Activated CD4-positive, alpha-beta T cell treated with anti-CD3 and anti-CD28 coated beads for 4 hours (primary cell): ENCODE data around the gene GPC5.
"Not testable (repeated sequence)": the region's sequence is repeated elsewhere in the genome, so short reads cannot be mapped to it uniquely, and the experiment has no call there.

Experiments used
- DNase-seq, 2 donors: peaks; one replicate each; pipeline ENCODE4 v3.0.0-alpha.2; 2020

GPC5 gene

DNA sequence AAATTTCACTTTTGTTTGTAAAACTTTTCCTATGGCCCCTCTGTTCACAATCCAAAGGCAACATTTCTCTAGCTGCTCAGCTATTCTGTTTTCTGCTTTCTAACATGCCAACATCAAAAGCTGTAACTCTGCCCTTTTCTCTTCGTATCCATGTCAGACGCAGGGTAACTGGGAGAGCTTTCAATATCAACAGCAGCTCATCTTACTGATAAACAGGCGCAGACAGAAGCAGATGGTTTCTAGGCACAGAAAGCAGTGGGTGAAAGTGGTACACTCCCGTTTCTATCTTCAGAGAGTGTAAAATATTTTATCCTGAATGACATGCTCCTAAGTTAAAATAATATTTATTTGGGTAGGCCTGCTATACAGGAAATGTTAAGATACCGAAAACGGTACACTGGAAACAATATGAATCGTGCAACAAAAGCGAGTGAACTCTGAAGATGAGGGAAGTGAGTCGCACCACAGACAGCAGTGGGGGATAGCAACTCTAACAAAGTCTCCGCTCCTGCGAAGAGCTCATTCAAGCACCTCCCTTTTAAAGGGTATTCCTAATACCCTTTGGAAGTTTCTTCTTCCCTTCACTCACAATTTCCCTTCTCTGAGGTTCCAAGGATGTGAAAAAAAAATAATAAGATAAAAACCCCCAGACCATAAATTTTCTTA is 798.3 kb downstream of the GPC5 start:
- DNase-seq: no peak

DNA sequence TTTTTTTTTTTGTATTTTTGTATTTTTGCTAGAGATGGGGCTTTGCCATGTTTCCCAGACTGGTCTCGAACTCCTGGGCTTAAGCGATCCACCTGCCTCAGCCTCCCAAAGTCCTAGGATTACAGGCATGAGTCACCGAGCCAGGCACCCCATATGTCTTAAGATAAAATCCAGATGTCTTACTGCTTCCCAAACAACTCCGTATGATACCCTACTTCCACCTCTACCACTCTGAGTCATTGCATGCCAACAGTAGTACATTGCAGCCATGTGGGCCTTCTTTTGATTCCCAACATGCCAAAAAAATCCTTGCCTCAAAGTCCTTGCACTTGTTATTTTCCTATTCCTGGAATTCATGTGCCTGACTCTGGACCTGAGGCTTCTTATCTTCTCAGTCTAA is 799.2 kb downstream of the GPC5 start:
- DNase-seq: no peak

DNA sequence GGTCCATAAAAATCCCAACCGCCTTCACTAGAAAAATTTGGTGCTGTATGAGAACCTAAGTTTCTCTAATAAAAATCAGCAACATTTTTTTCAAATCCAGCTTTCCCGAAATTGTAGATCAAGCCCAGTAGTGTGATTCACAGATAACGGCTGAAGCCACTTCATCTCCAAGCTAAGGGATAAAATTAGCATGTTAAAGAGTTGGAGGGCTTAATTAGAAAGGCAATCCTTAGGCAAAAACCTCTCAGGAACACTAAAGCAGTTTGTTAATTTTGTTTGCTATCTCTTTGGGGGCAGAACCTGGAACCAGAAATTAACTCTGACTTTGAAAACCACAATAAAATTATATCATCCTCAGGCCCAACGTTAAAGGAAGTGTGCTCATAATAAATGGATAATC is 820.2 kb downstream of the GPC5 start:
- DNase-seq: no peak

DNA sequence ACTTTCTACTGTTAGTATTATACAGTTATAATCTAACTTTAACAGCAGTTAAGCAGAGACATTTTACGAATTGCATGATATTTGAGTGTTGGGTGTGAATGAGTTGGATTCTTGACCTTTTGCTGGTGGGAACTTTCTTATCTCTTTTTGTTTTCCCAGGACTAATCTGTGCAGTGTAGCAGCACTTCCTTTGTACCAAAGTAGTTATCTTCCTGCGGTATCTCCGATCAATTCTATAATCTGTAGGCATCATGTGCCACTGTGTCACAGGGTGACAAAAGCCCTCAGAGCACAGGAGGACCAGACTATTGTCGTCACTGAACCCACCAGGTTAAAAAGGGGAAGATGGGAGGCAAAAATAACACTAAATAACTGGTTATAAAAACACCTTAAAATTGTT is 823.5 kb downstream of the GPC5 start:
- no peak for DNase-seq

DNA sequence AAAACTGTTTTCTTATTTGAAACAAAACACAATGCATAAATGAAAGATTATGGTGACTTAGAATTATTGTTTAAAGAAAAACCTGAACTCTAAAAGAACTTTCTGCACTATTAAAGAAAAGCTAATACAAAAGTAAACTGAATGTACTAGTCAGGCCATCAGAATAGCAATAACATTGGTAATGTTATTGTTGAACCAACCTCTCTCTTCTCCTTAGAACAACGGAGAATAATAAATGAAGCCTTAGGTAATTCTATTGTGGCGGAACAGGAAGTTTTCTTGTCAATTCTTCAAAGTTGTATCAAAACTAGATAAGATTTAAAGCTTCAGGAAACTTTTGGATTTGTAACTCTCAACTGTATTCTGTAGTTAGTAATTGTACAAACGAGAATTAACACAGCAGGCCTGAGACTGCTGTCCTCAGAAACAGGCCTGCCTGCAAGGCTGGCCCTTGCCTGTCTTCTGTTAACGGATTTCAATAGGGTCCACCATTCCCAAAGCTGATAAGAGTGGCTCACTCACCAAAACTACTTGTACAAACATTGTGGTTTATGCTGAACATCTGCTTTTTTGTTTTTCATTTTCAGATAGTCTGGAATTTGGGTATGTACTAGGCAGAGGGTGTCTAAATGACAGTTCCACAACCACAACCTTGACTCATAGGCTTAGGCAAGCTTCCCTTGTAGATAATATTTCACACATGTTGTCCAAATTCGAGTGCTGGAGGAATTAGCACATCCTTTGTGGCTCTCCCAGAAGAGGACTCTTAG is 825.8 kb downstream of the GPC5 start:
- DNase-seq: no peak

DNA sequence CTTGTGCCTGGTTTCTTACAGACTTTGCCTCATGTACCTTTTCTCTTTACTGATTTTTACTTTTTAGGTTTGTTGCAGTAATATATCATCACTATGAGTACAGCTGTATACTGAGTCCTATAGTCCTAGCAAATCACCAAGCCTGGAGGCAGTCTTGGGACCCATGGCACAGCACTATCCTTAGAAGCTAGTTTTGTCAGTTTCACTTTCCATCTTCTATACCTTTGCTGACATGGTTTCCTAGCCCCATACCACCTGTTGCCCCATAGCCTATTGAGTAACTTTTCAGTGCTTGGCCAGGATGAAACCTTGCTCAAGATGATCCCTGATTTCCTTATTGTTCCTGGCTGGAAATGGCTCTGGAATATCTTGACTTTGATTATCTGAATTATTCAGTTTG is 826.4 kb downstream of the GPC5 start:
- DNase-seq: no peak

DNA sequence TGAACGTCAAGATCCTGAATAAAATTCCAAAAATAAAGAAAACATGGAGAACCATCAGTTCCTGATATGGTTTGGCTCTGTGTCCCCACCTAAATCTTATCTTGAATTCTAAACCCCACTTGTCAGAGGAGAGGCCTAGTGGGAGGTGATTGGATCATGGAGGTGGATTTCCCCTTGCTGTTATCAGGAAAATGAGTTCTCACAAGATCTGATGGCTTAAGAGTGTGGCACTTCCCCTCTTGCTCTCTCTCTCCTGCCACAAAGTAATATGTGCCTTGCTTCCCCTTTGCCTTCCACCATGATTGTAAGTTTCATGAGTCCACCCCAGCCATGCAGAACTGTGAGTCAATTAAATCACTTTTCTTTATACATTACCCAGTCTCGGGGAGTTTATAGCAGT is 827.4 kb downstream of the GPC5 start:
- no peak for DNase-seq

DNA sequence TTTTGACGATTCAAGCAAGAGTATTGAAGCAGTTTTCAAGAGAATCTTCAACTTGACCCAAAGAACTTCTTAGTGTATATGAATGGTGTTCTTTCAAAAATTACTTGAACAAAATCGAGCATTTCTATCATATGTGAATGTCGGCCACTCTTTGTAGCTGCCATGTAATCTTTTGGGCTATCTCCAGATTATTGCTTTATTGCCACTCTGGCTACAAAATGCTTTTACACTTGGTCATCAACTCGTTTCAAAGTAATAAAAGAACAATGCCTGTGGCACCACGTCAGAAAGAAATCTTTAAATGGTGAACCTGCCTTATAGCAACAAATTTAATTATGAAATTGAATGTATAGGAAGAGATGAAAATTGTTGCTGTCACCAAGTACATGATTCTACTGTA is 834.5 kb downstream of the GPC5 start:
- DNase-seq: no peak

DNA sequence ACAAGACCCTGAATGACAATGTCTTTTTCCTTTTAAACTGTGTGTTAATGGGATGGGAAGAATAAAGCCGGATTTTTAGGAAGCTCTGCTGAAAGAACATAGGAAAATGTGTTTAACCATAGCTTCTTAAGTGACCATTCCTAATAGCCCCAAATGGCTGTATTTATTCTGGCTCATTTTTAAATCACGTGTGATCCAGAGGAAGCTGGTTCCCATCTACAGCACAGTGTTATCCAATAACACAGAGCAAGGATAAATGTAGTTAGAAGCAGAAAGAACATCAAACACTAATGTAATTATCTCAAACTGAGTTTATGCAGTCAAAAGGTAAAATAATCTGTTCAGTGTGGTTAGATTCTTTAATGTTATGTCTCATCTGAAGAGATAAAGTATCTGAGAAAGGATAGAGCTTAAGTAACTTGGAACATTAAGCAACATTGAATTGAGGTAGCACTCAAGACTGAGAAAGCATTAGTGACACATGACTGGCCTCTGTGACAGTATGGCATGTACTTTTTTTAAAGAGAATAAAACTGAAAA is 853.3 kb downstream of the GPC5 start:
- DNase-seq: no peak

DNA sequence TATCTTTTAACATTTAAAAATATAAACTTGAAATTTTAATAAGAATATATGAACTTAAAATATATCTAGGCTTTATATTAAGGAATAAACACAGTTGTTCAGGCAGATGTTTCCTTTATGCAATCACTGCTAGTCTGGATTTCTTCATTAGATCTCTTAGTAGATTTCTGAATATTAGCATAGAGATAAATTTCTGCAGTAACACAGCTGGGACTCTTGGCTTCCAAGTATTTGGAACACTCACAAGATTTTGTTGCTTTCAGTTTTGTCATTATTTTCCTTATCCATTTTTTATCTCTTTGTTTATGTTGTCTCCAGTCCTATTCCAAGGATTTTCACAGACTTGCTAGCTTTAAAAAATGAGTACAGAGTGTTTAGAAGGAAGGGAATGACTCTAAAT is 857.1 kb downstream of the GPC5 start:
- DNase-seq: no peak

DNA sequence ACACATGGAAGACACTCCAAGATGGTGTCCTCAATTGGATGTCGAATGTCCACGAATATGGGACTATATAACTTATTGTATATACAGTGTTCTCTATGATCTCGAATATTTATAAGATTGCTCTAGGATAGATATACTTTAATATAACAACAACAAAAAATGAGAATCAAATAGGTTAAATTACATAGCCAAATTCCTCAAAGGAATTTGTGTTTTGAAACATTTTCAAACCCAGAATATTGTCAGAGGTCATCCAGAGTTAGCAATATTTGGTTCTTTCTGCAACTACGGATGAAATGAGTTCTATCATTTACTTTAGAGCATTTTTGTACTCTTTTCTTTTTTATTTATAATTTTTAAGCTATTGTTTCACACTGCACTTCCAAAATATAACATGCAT is 857.8 kb downstream of the GPC5 start:
- DNase-seq: no peak

DNA sequence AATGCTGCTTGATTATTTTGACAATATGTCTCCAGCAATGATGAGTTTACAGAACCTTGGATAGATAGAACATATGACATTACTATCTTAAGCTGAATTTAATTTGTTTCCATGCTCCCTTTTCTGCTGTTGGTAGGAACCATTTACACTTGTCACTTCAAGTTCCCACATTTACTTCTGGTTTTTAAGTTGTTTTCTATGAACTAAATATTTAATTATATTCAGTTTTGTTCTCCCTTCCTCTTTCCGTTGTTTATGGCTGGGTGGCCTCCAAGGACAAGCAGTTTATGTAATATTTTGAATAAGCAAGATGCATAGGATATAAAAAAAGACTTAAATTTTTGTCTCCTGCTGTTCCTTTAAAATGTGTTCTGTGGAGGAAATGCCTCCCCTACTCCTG is 860.6 kb downstream of the GPC5 start:
- DNase-seq: no peak

DNA sequence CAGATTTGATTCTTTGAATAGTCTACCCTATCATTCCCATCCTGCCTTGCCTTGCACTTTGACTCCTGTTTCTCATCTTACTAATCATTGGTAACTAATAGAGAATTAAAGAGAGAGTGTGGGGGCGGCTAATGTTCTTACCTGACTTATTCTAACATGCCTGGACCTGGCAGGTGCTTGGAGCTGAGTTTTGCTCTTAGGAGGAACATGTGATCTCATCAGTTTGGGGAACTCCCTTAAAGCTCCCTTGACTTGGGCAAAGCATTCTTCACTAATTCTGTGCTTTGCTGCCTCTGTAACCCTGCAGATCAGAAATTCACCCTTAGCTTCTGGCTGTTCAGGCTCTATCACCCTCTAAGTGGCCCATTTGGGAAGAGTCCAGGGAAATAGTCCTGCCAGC is 861.1 kb downstream of the GPC5 start:
- DNase-seq: no peak

DNA sequence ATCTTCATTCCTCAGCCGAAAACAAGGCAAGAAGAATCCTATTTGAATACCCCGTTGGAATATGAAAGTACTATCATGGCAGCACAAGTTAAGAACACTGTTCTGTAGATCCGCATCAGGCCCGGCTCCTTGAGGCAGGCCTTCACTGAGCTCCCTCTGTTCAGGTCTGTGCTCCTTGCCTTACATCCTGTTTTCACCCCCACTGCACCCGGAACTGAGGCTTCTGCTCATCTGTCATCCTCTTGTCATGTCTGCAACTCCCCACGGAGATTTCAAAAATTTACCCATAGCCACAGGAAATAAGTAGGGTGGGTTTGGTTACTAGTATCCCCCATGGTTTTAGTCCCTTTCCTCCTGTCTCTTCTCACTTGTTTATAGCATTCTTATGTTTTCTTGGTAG is 861.9 kb downstream of the GPC5 start:
- DNase-seq: no peak

DNA sequence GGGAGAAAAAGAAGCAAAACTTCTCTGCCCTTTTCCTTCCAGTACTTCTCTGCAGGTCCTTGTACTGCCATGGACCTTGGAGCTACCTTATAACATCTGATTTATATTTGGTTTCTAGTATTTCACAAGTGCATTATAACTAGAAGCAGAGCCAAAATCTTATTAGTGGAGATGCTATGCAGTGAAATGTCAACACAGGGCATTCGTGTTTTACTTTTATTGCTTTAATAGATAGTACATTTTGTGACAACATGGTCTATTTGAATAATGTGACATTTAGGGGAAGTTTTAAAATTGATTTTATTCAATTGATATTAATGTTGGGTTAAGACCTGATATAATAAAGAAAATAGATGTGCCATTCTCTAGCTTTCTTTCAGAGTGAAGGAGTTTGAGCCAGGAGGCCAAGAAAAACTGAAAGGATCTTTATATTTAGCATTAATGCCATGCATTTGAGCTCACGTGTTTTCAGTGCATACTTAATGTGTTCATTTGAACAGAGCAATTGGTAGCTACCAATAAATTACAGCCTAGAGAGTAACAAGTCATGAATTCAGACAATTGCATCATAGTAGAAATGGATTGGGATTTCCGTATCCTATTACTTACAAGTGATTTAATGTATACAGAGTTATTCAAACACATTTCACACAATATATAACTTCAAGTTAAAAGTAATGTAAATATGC is 863.8 kb downstream of the GPC5 start:
- no peak for DNase-seq

DNA sequence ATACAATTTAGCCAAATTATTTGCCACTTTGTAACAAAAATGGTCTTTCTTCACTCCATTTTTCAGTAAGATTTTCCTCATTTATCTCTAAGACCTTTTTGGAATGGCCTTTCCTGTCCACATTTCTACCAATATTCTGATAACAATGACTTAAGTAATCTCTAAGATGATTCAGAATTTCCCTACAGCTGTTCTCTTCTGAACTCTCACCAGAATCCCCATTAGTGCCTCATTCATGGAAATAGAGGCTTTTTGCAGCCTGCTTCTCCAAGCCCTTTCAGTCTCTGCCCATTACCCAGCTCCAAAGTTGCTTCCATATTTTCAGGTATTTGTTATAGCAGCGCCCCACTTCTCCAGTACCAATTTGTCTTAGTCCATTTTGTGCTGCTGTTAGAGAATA is 867.0 kb downstream of the GPC5 start:
- no peak for DNase-seq

DNA sequence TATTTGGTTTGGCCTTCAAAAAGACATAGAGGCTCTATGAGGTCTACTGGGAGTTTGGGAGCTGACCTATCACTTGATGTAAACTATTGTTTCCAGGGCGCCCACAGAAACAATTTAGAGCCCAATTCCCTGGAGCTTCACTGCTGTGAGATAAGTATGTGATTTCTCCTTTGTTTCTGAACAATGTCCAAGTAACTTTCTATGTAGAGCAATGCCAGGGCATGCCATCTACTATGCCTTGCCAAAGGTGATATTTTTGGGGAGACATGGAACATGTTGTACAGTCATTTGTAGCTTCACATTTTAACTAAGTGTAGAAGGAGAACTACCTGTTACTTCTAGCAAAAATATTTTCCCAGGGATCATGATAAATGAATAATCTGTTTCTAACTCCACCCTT is 872.6 kb downstream of the GPC5 start:
- DNase-seq: no peak

DNA sequence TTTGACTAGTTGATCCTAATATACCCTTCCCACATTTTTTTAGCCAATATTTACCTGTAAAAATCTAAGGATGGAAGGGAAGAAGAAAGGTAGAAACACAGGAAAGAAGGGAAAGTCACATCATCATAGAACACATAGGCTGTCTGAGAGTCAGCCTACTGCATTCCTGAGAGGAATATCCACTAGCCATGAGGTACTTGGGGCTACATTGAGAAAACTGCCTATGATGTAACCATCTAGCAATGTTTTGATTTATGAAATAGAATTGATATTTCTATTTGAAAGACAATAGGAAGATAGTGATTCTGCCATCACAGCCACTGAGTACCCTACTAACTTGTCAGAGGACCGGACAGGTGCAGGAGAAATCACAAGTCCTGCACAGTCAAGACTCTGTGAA is 873.8 kb downstream of the GPC5 start:
- DNase-seq: no peak

DNA sequence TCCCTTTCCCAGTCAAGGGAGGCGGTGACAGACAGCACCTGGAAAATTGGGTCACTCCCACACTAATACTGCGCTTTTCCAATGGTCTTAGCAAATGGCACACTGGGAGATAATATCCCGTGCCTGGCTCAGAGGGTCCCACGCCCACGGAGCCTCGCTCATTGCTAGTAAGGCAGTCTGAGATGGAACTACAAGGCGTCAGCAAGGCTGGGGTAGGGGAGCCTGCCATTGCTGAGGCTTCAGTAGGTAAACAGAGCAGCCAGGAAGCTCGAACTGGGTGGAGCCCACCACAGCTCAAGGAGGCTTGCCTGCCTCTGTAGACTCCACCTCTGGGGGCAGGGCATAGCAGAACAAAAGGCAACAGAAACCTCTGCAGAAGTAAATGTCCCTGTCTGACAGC is 882.6 kb downstream of the GPC5 start:
- not testable (repeated sequence) for DNase-seq

DNA sequence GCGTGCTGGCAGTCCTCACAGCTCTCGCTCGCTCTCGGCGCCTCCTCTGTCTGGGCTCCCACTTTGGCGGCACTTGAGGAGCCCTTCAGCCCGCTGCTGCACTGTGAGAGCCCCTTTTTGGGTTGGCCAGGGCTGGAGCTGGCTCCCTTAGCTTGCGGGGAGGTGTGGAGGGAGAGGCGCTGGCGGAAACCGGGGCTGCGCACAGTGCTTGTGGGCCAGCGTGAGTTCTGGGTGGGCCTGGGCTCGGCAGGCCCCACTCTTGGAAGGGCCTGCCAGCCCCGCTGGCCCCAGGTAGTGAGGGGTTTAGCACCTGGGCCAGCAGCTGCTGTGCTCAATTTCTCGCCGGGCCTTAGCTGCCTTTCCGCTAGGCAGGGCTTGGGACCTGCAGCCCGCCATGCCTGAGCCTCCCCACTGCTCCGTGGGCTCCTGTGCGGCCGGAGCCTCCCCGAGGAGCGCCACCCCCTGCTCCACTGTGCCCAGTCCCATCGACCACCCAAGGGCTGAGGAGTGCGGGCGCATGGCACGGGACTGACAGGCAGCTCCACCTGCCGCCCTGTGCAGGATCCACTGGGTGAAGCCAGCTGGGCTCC is 892.4 kb downstream of the GPC5 start:
- DNase-seq: not testable (repeated sequence)

DNA sequence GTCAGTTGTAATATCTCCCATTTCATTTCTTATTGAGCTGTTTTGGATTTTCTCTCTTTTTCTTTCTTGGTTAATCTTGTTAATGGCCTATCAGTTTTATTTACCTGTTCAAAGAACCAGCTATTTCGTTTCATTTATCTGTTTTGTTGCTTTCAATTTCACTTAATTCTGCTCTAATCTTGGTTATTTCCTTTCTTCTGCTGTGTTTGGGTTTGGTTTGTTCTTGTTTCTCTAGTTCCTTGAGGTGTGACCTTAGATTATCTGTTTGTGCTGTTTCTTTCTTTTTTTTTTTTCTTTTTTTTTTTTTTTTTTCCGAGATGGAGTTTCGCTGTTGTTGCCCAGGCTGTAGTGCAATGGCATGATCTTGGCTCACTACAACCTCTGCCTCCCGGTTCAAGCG is 896.1 kb downstream of the GPC5 start:
- DNase-seq: not testable (repeated sequence)

DNA sequence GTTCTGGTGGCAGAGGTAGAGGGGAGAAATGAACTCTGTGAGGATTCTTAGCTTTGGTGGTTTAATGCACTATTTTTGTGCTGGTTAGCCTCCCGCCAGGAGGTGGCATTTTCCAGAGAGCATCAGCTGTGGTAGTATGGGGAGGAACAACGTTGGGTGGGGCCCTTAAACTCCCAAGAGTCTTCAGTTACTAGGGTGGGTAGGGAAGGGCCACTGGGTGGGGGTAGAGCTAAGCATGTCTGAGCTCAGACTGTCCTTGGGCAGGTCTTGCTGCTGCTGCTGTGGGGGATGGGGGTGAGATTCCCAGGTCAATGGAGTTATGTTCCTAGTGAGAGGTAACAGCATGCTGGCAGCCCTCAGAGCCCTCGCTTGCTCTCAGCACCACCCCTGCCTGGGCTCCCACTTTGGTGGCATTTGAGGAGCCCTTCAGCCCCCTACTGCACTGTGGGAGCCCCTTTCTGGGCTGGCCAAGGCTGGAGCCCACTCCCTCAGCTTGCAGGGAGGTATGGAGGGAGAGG is 897.8 kb downstream of the GPC5 start:
- DNase-seq: not testable (repeated sequence)
